Measurements from ENCODE around the gene LMTK3.

DNA sequence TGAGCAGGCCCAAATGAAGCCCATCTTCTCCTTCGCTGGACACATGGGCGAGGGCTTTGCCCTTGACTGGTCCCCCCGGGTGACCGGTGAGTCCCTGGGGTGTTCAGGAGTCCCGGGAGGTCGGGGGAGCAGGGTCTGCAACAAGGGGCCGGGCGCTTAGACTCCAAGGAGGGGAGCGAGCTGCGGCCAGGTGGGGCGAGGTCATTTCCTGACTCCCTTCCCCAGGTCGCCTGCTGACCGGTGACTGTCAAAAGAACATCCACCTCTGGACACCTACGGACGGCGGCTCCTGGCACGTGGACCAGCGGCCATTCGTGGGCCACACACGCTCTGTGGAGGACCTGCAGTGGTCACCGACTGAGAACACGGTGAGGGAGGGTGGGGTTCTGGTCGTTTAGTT is 61.2 kb downstream of the LMTK3 start:
- no peak for TF ChIP-seq CTCF (conservative IDR thresholded peaks at IDR 0.05)
- TF ChIP-seq ZFX (IDR thresholded peaks at IDR 0.05) = no peak

All from C4-2B (cell line).